PFSK-1 (cell line): ENCODE measurements around the gene ANGPTL1.

ENCODE experiments used
- FOXP2 ChIP-seq: optimal IDR thresholded peaks from 2 replicates; pipeline ENCODE3; 2011; ENCODE audit warnings: borderline replicate concordance, control low read depth, inconsistent platforms; ENCODE audit not compliant: insufficient read depth; ENCODE audit errors: extremely low read length, extremely low read depth
- POLR2AphosphoS5 ChIP-seq: IDR thresholded peaks from 2 replicates; pipeline ENCODE4 v1.6.1; 2012; ENCODE audit warnings: low read depth, mild to moderate bottlenecking, control low read depth, low read length, moderate library complexity
- REST ChIP-seq, 2 experiments: IDR thresholded peaks; 2 replicates each; pipeline versions ENCODE4 v1.6.1 to v1.8.0; 2011 to 2012; ENCODE audit warnings: low read depth in 2 of 2, low read length in 2 of 2, control low read depth in 1 of 2, inconsistent platforms in 1 of 2, mild to moderate bottlenecking in 1 of 2, moderate library complexity in 1 of 2; ENCODE audit not compliant: insufficient read depth in 1 of 2
- SIN3A ChIP-seq: IDR thresholded peaks from 2 replicates; pipeline ENCODE4 v1.6.1; 2012; ENCODE audit warnings: mild to moderate bottlenecking, low read length, moderate library complexity, borderline replicate concordance; ENCODE audit not compliant: insufficient read depth
- TAF1 ChIP-seq: IDR thresholded peaks from 2 replicates; pipeline ENCODE4 v1.6.1; 2012; ENCODE audit warnings: low read length, control low read depth, borderline replicate concordance; ENCODE audit not compliant: insufficient read depth

Gene ANGPTL1

GRCh38 chr1:178898401-178898800, 27.5 kb upstream of the ANGPTL1 start:
- no peak for TF ChIP-seq TAF1
- no peak for TF ChIP-seq POLR2AphosphoS5
- TF ChIP-seq FOXP2: no peak
- TF ChIP-seq SIN3A: no peak
- no peak for TF ChIP-seq REST (IDR thresholded peaks at IDR 0.05; ENCODE audit: insufficient read depth in 1 of 2, low read depth in 2 of 2, low read length in 2 of 2)

- TF ChIP-seq REST (IDR thresholded peaks at IDR 0.05; ENCODE audit: insufficient read depth in 1 of 2, low read depth in 2 of 2, low read length in 2 of 2) (no peak), FOXP2 (no peak), TAF1 (no peak), POLR2AphosphoS5 (no peak)
Observed at GRCh38 chr1:178895928-178896327, 25.1 kb upstream of the ANGPTL1 start.

GRCh38 chr1:178886551-178886950, 15.7 kb upstream of the ANGPTL1 start:
- TF ChIP-seq FOXP2 (no peak), SIN3A (no peak), REST (IDR thresholded peaks at IDR 0.05; ENCODE audit: insufficient read depth in 1 of 2, low read depth in 2 of 2, low read length in 2 of 2) (no peak), POLR2AphosphoS5 (no peak), TAF1 (no peak)

GRCh38 chr1:178885869-178886268, 15.0 kb upstream of the ANGPTL1 start:
- no peak for TF ChIP-seq REST (IDR thresholded peaks at IDR 0.05; ENCODE audit: insufficient read depth in 1 of 2, low read depth in 2 of 2, low read length in 2 of 2)

- TF ChIP-seq SIN3A: no peak
- no peak for TF ChIP-seq TAF1
- TF ChIP-seq FOXP2: no peak
- no peak for TF ChIP-seq POLR2AphosphoS5
- no peak for TF ChIP-seq REST (IDR thresholded peaks at IDR 0.05; ENCODE audit: insufficient read depth in 1 of 2, low read depth in 2 of 2, low read length in 2 of 2)
Observed at GRCh38 chr1:178881950-178882349, 11.1 kb upstream of the ANGPTL1 start.
